Panc1 (cell line): ENCODE measurements around the gene PRKAG2.

Experiments used
- CTCF ChIP-seq: fragments of 450-650 bp; IDR thresholded peaks from 2 replicates; pipeline ENCODE4 v1.5.1; 2017; ENCODE audit warnings: mild to moderate bottlenecking
- POLR2AphosphoS5 ChIP-seq: IDR thresholded peaks from 2 replicates; pipeline ENCODE4 v1.6.1; 2012; ENCODE audit warnings: mild to moderate bottlenecking, low read depth, low read length, moderate library complexity
- REST ChIP-seq, 2 experiments: IDR thresholded peaks; 2 replicates each; pipeline ENCODE4 v1.6.1; 2011 to 2012; ENCODE audit warnings: low read depth in 2 of 2, control low read depth in 1 of 2, low read length in 1 of 2, mild to moderate bottlenecking in 1 of 2, moderate library complexity in 1 of 2; ENCODE audit not compliant: insufficient read depth in 1 of 2

GRCh38 chr7:151711906-151712809, 164.8 kb downstream of the PRKAG2 start:
- TF ChIP-seq CTCF (no peak), POLR2AphosphoS5 (no peak), REST (IDR thresholded peaks at IDR 0.05; ENCODE audit: insufficient read depth in 1 of 2, low read depth in 2 of 2, low read length in 1 of 2) (no peak)
